GM18519 (cell line): ENCODE data around the gene KIAA1671.

ENCODE experiments used
- ATAC-seq: cut with Tn5 transposase; IDR thresholded peaks from one replicate; pipeline ENCODE4 v1.9.1; 2021; ENCODE audit warnings: mild to moderate bottlenecking, moderate library complexity; ENCODE audit not compliant: unreplicated experiment, low FRiP score

KIAA1671 gene

DNA sequence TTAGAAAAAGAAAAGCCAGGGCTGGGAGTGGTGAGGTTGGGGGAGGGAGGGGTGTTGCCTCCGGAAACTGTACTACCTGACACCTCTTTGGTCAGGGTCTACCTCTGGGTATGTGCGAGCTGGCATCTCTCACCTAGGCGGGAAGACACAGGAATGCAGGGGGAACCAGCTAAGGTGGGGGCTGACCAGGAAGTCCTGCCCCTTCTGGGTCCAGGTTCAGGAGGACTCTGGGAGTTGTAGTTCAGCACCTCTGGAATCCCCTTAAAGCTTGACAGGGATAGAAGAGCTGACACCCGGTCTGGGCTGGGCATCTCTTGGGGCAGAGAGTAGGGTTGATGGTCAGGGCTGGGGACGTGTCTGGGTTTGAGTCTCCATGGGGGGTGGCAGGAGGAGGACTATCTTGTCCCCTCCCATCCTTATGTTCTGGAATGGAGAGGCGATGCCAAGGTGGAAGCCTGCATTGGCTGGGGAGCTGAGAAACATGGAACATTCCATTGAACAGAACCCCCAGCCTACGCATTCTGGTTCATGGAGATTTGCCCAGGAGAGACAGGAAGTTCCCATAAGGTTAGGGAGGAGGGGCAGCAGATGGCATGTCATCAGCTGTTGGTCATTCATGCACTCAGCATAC is 2.1 kb upstream of the KIAA1671 start:
- no peak for ATAC-seq

DNA sequence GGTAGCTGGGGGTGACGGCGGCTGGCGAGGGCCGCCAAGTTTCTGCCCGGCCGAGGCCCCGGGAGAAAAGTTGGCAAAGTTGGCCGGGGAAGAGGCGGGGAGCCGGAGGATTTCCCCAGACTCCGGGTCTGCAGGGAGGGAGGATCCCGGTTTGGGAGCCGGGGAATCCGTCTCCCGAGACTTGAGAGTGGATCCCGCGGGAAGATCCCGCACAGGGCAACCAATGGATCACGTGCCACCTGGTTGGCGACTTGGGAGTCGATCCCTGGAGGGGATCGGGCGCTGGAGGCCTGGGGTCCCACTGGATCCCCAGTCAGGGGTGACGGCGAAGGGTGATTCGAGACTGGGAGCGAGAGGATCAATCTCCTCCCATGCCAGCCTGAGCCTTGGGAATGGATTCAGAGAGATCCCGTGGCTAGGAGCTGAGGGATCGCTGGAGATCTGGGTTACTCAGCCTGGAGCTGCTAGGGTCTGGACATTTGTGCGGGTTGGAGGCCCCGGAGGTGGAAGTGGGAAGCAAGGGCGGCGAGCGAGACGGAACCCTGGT is 394 bp downstream of the KIAA1671 start:
- no peak for ATAC-seq

DNA sequence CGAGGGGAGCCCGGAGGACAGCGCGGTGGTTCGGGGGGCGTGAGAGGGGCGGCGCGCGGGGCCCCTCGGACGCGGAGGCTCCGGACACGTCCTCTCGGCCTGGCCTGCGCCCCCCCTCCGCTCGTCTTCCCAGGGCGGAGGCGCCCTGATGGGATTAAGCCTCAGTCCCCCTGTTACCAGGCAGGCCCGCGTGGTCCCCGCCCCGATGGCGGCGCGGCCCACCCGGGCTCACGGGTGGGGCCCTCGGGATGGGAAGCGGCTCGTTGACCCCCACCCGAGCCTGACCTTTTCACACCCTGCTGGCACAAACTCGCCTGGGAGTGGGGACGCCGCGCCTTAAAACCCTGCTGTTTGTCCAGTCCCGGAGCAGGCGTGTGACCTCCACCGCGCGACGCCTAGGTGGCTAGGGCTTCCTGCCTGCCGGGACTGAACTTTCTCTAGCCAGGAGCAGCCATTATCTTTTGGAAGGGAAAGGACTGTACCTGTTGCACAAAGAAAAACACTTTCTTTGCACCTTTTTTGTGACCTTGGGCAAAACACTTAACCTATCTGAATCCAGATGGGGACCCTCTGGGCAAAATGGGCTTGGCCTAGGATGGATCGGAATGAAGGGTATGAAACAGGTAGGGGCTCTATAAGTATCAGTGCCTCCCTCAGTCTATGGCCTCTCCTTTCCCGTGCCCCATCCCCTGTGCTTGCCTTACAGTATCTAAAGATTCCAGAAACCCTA is 1.0 kb downstream of the KIAA1671 start:
- no peak for ATAC-seq

DNA sequence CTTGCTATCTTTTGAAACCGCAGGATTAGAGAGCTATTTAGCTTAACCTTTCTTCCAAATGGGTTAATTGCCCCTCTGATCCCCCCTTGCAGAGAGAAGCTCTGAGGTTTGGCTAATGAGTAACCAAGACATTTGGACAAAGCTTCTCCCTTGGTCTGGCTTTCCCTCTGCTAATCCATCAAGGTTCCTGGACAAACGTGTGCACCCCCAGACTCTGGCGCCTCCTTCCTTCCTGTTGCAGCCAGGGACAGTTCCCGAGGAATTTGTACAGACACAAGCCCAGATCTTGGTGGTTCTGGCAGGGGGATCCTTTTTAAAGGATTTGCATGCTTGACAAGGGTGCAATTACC is 1.6 kb downstream of the KIAA1671 start:
- ATAC-seq = no peak

DNA sequence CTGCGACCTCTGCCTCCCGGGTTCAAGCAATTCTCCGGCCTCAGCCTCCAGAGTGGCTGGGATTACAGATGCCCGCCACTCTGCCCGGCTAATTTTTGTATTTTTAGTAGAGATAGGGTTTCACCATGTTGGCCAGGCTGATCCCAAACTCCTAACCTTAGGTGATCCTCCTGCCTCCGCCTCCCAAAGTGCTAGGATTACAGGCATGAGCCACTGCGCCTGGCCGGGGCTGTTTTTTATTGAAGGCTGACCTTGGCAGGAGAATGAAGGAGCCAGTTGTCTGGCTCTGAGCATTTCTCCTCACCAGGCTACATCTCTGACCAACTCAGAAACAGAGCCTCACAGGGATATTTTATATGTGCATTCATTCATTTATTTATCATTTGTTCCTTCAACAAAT is 2.3 kb downstream of the KIAA1671 start:
- ATAC-seq = no peak

GRCh38 chr22:24957043-24957442 is 4.5 kb downstream of the KIAA1671 start:
- no peak for ATAC-seq

- ATAC-seq = no peak
Measured at GRCh38 chr22:24961217-24961844, 8.8 kb downstream of the KIAA1671 start.

DNA sequence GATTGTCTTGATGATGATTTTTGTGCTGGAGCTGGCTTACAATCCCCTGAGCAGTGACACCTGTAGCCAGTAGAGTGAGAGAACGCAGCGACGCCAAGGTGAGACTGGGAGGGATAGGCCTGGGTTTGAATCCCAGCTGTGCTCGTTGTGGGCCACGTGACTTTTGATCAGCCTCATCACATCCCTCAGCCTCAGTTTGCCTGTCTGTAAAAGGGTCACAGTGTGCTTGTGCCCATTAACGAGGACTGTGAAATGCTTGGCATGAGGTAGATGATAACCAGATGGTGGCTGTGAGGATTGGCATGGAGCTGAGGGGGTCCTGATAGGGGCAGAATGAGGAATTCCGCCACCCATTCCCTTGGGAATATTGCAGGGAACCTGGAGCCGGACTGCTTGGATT is 9.6 kb downstream of the KIAA1671 start:
- ATAC-seq = no peak

GRCh38 chr22:24962835-24963234 is 10.3 kb downstream of the KIAA1671 start:
- no peak for ATAC-seq

- no peak for ATAC-seq
Measured at GRCh38 chr22:24964441-24964840, 11.9 kb downstream of the KIAA1671 start.

- no peak for ATAC-seq
Measured at GRCh38 chr22:24965822-24966626, 13.5 kb downstream of the KIAA1671 start.

- ATAC-seq = no peak
Measured at GRCh38 chr22:24968066-24968561, 15.6 kb downstream of the KIAA1671 start.

DNA sequence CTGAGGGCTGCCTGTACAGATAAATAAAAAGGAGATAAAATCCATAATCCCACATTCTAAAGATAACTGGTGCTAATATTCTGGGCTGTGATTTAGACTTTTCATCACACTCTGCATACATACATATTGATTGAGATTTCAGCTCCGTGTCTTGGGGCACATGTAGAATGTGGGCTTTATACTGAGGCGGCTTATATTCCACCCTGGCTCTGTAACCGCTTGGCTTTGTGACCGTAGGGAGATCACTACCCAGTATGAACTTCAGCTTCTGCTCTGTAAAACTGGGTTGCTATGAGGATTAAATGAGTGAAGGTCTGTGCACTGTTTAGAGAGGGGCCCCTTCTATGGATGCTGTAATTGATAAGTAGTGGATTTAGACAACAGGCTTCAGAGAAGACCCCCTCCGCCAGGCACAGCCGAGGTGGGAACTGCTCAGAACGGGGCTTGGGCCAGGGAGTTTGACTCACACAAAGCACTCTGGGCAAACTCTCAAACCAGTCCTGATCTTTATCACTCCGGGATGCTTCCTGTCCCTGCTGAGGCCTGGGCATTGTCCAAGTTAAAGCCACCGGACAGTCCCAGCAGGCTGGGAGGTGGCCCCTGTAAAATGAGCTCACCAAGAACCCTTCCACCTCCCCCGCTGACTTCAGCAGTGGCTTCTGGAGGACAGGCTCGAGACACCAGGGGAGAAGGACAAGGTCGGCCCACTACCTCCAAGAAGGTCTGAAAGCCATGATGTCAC is 17.2 kb downstream of the KIAA1671 start:
- ATAC-seq = no peak

DNA sequence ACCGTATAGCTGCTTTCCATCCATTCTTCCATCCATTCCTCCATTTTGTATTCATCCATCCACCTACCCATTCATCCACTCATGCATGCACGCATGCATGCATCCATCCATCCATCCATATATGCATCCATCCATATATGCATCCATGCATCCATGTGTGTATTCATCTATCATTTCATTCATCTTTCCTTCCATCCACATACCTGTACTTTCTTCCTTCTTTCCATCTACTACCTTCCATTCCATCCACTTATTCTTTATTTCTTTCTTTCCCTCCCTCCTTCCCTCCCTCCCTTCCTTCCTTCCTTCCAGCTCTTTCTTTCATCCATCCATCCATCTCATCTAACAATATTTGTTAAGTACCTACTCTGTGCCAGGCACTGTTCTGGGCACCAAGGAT is 19.9 kb downstream of the KIAA1671 start:
- no peak for ATAC-seq

- no peak for ATAC-seq
Measured at GRCh38 chr22:24973872-24974271, 21.4 kb downstream of the KIAA1671 start.

DNA sequence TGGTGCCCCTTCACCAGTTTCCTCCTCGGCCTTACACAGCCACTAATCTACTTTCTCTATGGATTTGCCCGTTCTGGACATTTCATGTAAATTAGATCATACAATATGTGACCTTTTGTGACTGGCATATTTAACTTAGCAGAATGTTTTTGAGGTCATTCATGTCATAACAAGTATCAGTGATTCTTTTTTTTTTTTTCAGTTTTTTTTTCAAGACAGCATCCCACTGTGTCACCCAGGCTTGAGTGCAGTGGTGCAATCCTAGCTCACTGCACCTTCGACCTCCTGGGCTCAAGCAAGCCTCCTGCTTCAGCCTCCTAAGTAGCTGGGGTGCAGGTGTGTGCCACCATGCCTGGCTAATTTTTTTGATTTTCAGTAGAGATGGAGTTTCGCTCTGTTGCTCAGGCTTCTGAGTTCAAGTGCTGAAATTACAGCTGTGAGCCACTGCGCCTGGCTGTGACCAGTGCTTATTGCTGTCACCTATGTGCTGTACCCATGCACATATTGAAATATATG is 22.7 kb downstream of the KIAA1671 start:
- ATAC-seq = no peak

DNA sequence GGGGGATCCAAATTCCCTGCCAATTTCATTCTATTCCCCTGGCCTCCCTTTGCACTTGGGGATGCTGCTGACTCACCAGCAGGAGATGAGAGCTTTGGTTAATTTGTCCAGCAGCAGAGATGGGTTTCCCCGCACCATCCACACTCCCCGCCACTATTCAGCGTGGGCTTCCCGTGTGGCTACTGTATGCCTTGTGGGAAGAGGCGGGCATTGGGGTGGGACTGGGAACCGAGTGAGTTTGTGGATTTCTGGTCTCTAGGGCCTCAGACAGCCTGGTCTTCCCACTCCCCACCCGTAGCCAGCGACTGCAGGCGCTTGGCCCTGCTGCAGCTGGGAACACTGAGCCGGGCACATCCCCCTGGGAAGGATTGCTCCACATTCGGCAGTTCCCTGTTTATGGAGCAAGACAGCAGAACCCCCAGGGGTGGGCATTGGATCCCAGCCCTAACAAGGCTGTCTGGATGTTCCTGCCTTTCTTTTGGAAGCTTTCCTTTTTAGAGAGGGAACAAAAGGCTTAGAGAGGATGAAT is 23.4 kb downstream of the KIAA1671 start:
- no peak for ATAC-seq

DNA sequence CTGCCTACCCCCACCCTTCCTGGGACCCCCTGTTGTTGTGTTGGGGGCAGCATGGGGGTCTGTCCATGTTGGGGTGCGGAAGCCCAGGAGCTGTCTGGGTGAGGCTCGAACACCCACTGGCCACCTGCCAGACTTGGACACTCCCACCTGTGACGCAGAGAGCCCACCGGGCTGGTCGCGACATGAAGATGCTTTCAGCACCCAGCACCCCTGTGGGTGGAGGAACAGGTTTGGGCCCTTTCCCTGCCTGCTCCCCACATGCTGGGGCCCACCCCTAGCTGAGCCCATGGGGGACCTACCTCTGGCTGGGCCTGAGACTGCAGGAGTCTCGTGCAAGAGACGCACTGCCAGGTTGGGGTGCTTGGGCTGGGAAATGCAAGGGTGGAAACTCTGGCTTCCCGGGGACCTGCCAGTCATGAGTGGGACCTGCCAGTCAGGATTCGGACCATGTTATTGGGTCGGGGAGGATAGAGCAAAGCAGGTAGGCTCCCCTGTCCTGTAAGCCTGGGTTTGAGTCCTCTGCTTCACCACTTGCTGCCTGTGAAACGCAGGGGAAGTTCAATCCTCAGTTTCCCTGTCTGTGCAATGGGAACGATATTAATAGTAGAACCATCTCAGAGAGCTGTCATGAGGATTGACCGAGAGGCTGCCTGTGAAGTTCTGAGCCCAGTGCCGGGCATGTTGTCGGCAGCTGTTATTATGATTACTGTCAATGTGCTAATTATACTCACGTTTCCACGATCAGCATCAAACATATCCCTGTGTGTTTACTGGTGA is 24.1 kb downstream of the KIAA1671 start:
- no peak for ATAC-seq
